ENCODE results near the gene PPM1D. TPM values are rescaled to one million over a fixed set of nuclear protein-coding genes. Genes with fewer than 3 reads are reported as not detected.

PPM1D gene
- total RNA-seq, 1 experiment from 2014 or later, result 16.3 TPM

GRCh38 chr17:60679287-60679686 is 79.3 kb downstream of the PPM1D start:
- DNase-seq (ENCODE audit: low read depth, low spot score), result no peak
- in situ Hi-C loops (cut with HindIII; ENCODE audit: low pct_unique_long_range_greater_than_20kb, low sequenced_read_pairs), result no loop called here

GRCh38 chr17:60680754-60681153 is 80.8 kb downstream of the PPM1D start:
- DNase-seq (ENCODE audit: low read depth, low spot score), result no peak
- in situ Hi-C loops (cut with HindIII; ENCODE audit: low pct_unique_long_range_greater_than_20kb, low sequenced_read_pairs), result no loop called here

GRCh38 chr17:60685437-60685836 is 85.4 kb downstream of the PPM1D start:
- no peak for DNase-seq (ENCODE audit: low read depth, low spot score)
- in situ Hi-C loops (cut with HindIII; ENCODE audit: low pct_unique_long_range_greater_than_20kb, low sequenced_read_pairs), result no loop called here

- in situ Hi-C loops (cut with HindIII; ENCODE audit: low pct_unique_long_range_greater_than_20kb, low sequenced_read_pairs), result no loop called here
- no peak for DNase-seq (ENCODE audit: low read depth, low spot score)
Observed at GRCh38 chr17:60695960-60696359, 96.0 kb downstream of the PPM1D start.

- no peak for DNase-seq (ENCODE audit: low read depth, low spot score)
- in situ Hi-C loops (cut with HindIII; ENCODE audit: low pct_unique_long_range_greater_than_20kb, low sequenced_read_pairs), result no loop called here
Observed at GRCh38 chr17:60699090-60699489, 99.1 kb downstream of the PPM1D start.

- in situ Hi-C loops (cut with HindIII; ENCODE audit: low pct_unique_long_range_greater_than_20kb, low sequenced_read_pairs), result no loop called here
- no peak for DNase-seq (ENCODE audit: low read depth, low spot score)
Observed at GRCh38 chr17:60704170-60704569, 104.2 kb downstream of the PPM1D start.

GRCh38 chr17:60712675-60713074 is 112.7 kb downstream of the PPM1D start:
- in situ Hi-C loops (cut with HindIII; ENCODE audit: low pct_unique_long_range_greater_than_20kb, low sequenced_read_pairs), result no loop called here
- no peak for DNase-seq (ENCODE audit: low read depth, low spot score)

GRCh38 chr17:60713608-60714007 is 113.6 kb downstream of the PPM1D start:
- DNase-seq (ENCODE audit: low read depth, low spot score), result no peak
- in situ Hi-C loops (cut with HindIII; ENCODE audit: low pct_unique_long_range_greater_than_20kb, low sequenced_read_pairs), result no loop called here

Small RNA genes within 50 kb of the gene (small RNA-seq; reads per million reads assigned to genes)
- gene AC011921.2 (0 reads per million in 2 experiments), gene RN7SL606P (0 reads per million in 2 experiments), gene RNU6-623P (0 reads per million in 2 experiments)

Other genes with a start within 250 kb of the PPM1D start
- gene USP32, start 208.1 kb upstream of the PPM1D start, total RNA-seq (2014; rRNA removed; shearing (Covaris generic)), result 163 and 167 TPM in 2 replicates
- not detected in 2 replicates for gene CHCT1, start 177.7 kb upstream of the PPM1D start, total RNA-seq (2014; rRNA removed; shearing (Covaris generic))
- gene APPBP2, start 74.0 kb upstream of the PPM1D start, total RNA-seq (2014; rRNA removed; shearing (Covaris generic)), result 58.7 and 68.1 TPM in 2 replicates
- 31.6 and 36.7 TPM in 2 replicates for gene BCAS3, start 77.7 kb downstream of the PPM1D start, total RNA-seq (2014; rRNA removed; shearing (Covaris generic))